22Rv1 (cell line): ENCODE data around the gene RYR2.

Experiments
- ZFX ChIP-seq: fragments of 450-650 bp; IDR thresholded peaks from 2 replicates; pipeline ENCODE4 v1.6.1; 2017; ENCODE audit warnings: antibody characterized with exemption, borderline replicate concordance
- TF ChIP-seq, protein P1 (sequence below): fragments of 450-650 bp; IDR thresholded peaks from 2 replicates; pipeline ENCODE4 v1.5.1; 2017; ENCODE audit warnings: mild to moderate bottlenecking

- TF ChIP-seq, protein P1, sequence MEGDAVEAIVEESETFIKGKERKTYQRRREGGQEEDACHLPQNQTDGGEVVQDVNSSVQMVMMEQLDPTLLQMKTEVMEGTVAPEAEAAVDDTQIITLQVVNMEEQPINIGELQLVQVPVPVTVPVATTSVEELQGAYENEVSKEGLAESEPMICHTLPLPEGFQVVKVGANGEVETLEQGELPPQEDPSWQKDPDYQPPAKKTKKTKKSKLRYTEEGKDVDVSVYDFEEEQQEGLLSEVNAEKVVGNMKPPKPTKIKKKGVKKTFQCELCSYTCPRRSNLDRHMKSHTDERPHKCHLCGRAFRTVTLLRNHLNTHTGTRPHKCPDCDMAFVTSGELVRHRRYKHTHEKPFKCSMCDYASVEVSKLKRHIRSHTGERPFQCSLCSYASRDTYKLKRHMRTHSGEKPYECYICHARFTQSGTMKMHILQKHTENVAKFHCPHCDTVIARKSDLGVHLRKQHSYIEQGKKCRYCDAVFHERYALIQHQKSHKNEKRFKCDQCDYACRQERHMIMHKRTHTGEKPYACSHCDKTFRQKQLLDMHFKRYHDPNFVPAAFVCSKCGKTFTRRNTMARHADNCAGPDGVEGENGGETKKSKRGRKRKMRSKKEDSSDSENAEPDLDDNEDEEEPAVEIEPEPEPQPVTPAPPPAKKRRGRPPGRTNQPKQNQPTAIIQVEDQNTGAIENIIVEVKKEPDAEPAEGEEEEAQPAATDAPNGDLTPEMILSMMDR: no peak
- TF ChIP-seq ZFX: no peak
Observed at GRCh38 chr1:237754627-237755026, 712.6 kb downstream of the RYR2 start.
